Measurements from ENCODE around the gene ZNF830. TPM values are rescaled to one million over a fixed set of nuclear protein-coding genes. Genes with fewer than 3 reads are reported as not detected.

The ZNF830 gene
- total RNA-seq, 2 donors from 2014 or later: 18.5 to 23.3 TPM

GRCh38 chr17:35002876-35003551, 41.7 kb downstream of the ZNF830 start:
- no peak for DNase-seq
- Mint-ChIP-seq H3K36me3 (ENCODE audit: low read depth) (peaks cover 84% of the 10 kb centered on the region), H3K4me3 (no peak overlapping the region), H3K9me3 (no peaks in the 10 kb centered on the region), H3K4me1 (no peaks in the 10 kb centered on the region), H3K27me3 (ENCODE audit: insufficient read depth) (no peaks in the 10 kb centered on the region), H3K27ac (peak overlapping the region; percentile 74)
- no peak for TF ChIP-seq CTCF (conservative IDR thresholded peaks at IDR 0.05)
- no peak overlapping the region for H3K27ac ChIP-seq (ENCODE audit: low read depth, low read length)
- H3K9me3 ChIP-seq (ENCODE audit: control insufficient read depth, low read length): no peaks in the 10 kb centered on the region
- 93 to 96% methylated on average over 9 to 15 of the region's 15 CpGs for WGBS, 2 experiments (ENCODE audit: insufficient coverage in 1 of 2, insufficient read length in 1 of 2)
- H3K4me1 ChIP-seq (ENCODE audit: control insufficient read depth, insufficient read depth, low read length): no peaks in the 10 kb centered on the region
- peaks cover 81% of the 10 kb centered on the region for H3K36me3 ChIP-seq (ENCODE audit: control insufficient read depth, insufficient read depth, low read length)
- no peak overlapping the region for H3K4me3 ChIP-seq (ENCODE audit: low read length)
- H3K9ac ChIP-seq (ENCODE audit: extremely low read depth, low read length, poor library complexity, severe bottlenecking): no peak overlapping the region
- no peaks in the 10 kb centered on the region for H3K27me3 ChIP-seq (ENCODE audit: control insufficient read depth, insufficient read depth, low read length, poor library complexity, severe bottlenecking)

- Mint-ChIP-seq H3K9me3 (no peaks in the 10 kb centered on the region), H3K27me3 (ENCODE audit: insufficient read depth) (no peaks in the 10 kb centered on the region), H3K4me1 (no peaks in the 10 kb centered on the region), H3K27ac (peak overlapping the region; percentile 74), H3K4me3 (no peak overlapping the region), H3K36me3 (ENCODE audit: low read depth) (peaks cover 83% of the 10 kb centered on the region)
- H3K36me3 ChIP-seq (ENCODE audit: control insufficient read depth, insufficient read depth, low read length): peaks cover 78% of the 10 kb centered on the region
- H3K9me3 ChIP-seq (ENCODE audit: control insufficient read depth, low read length): no peaks in the 10 kb centered on the region
- no peak overlapping the region for H3K27ac ChIP-seq (ENCODE audit: low read depth, low read length)
- no peak overlapping the region for H3K4me3 ChIP-seq (ENCODE audit: low read length)
- DNase-seq: no peak
- H3K4me1 ChIP-seq (ENCODE audit: control insufficient read depth, insufficient read depth, low read length): no peaks in the 10 kb centered on the region
- TF ChIP-seq CTCF (conservative IDR thresholded peaks at IDR 0.05): no peak
- no peak overlapping the region for H3K9ac ChIP-seq (ENCODE audit: extremely low read depth, low read length, poor library complexity, severe bottlenecking)
- 97% methylated on average over 3 of the region's 4 CpGs; no CpG with 5 or more reads in 1 of the 2 experiments for WGBS, 2 experiments (ENCODE audit: insufficient coverage in 1 of 2, insufficient read length in 1 of 2)
- H3K27me3 ChIP-seq (ENCODE audit: control insufficient read depth, insufficient read depth, low read length, poor library complexity, severe bottlenecking): no peaks in the 10 kb centered on the region
These were observed 42.4 kb downstream of the ZNF830 start for GRCh38 chr17:35003778-35004177.

GRCh38 chr17:35006345-35006744, 45.0 kb downstream of the ZNF830 start:
- Histone ChIP-seq H3K9me3 (ENCODE audit: control insufficient read depth, low read length) (no peaks in the 10 kb centered on the region), H3K4me3 (ENCODE audit: low read length) (no peak overlapping the region), H3K36me3 (ENCODE audit: control insufficient read depth, insufficient read depth, low read length) (peaks cover 79% of the 10 kb centered on the region), H3K4me1 (ENCODE audit: control insufficient read depth, insufficient read depth, low read length) (no peaks in the 10 kb centered on the region), H3K27ac (ENCODE audit: low read depth, low read length) (no peak overlapping the region), H3K27me3 (ENCODE audit: control insufficient read depth, insufficient read depth, low read length, poor library complexity, severe bottlenecking) (no peaks in the 10 kb centered on the region), H3K9ac (ENCODE audit: extremely low read depth, low read length, poor library complexity, severe bottlenecking) (no peak overlapping the region)
- DNase-seq: no peak
- WGBS, 2 experiments (ENCODE audit: insufficient coverage in 1 of 2, insufficient read length in 1 of 2): 89 to 96% methylated on average over 4 of the region's 4 CpGs
- H3K9me3 Mint-ChIP-seq: no peaks in the 10 kb centered on the region
- no peak overlapping the region for H3K27ac Mint-ChIP-seq
- peaks cover 84% of the 10 kb centered on the region for H3K36me3 Mint-ChIP-seq (ENCODE audit: low read depth)
- peaks cover 7% of the 10 kb centered on the region for H3K4me1 Mint-ChIP-seq
- no peak for TF ChIP-seq CTCF (conservative IDR thresholded peaks at IDR 0.05)
- H3K27me3 Mint-ChIP-seq (ENCODE audit: insufficient read depth): no peaks in the 10 kb centered on the region
- H3K4me3 Mint-ChIP-seq: no peak overlapping the region

Measured in endodermal cell (in vitro differentiated cells).